GM18858 (cell line): ENCODE results near the gene RBM44.

Experiments used
- ATAC-seq: cut with Tn5 transposase; IDR thresholded peaks from one replicate; pipeline ENCODE4 v1.9.1; 2021; ENCODE audit not compliant: unreplicated experiment

Gene RBM44

DNA sequence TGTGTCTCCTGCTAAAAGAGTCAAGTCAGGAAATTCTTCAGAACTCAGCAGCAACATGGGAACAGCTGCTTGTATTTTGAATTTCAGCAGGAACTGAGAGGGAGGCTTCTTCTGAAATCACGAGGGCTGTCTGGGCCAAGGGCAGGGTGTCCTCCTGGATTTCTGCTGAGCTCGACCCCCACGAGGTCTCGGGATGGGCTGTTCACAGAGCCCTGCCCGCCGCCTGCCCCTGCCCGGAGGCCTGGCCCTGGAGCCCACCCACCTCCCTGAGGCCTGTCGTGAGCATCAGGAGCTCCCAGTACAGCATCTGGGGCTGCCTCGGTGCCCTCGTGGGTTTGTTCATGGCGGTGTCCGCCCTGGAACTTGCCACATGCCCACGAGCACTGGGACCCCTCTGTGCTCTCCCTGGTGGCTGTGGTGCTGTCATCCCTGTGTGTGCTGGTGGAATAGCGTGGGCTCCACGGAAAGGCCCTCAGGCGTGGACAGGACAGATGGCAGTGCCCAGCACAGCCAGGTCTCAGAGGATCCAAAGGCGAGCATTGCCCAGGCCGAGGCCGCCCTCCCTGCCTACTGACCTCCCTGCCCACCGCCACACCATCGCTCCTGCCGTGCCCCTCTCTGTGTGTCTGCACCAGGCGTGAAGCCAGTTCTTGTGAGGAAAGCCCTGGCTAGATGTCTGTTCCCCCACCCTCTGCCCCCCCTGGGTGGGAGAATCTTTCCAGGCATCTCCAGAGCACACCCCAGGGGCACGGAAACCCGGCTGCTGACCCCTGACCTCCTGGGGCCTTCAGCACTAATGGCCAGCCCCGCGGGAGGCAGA, 86.7 kb downstream of the RBM44 start:
- no peak for ATAC-seq

DNA sequence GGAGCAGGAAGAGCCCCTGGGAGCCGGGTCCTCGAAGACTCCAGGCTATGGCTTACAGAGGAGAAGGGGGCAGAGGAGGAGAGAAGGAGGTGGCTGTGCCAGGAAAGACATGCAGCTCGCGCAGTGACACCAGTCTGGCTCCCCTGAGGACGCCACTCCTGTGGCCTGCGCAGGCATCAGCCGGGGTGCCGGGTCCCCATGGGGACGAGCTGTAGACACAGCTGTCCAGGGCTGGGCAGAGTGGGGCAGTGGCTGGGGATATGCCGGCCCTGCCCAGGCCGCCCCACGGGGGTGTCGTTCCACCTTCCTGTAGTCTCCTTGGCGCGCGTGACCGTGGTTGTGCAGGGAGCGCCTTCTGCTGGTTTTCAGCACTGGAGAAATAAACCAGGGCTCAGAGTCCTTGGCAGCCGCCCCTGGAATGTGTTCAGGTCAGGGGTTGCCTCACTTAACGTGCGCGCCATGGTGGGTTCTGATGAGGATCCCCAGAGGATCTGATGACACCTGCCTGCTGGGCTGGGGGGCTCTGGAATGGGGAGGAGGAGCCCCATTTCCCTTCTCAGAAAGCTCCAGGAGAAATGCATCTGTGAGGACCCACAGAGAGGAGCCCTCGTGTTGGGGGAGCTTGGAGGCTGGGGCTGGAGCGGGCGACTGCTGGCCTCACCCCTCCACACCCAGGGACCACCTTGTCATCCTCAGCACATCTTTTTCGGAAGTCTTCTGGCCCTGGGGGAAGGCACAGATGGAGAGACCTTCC, 87.5 kb downstream of the RBM44 start:
- ATAC-seq, result no peak

DNA sequence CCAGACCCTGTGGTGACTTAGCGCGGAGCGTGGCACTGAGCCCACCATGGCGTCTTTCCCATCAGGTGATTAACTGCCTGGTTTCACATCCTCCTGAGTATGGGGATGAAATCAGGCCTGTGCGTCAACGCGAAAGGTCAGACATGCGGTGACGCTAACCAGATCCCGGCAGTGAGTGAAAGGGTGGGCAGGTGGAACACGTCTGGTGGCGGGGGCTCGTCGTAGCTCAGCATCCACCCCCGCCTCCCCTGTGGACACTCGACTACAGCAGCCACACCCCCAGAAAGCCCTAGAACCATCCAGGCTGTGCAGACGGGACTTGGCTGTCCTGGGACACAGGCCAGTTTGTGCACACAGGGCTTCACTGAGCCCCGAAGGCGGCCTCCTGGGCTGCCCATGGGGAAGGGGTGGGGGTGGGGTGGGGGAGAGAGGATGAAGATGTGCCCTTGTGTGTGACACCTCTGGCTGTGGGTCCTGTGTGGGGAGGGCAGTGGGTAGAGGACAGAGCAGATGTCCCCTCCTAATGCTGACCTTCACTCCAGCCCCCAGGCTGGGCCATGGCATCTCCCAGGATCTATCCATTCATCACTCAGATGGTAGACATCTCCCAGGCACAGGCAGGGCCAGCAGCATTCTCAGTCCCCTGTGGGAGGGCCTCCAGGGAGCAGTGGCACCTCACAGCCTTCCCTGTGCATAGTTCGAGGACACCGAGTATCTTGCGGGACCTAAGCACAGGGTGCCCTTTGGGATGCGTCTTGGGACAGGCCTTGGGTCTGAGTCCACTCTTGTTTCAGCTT, 88.3 kb downstream of the RBM44 start:
- no peak for ATAC-seq

DNA sequence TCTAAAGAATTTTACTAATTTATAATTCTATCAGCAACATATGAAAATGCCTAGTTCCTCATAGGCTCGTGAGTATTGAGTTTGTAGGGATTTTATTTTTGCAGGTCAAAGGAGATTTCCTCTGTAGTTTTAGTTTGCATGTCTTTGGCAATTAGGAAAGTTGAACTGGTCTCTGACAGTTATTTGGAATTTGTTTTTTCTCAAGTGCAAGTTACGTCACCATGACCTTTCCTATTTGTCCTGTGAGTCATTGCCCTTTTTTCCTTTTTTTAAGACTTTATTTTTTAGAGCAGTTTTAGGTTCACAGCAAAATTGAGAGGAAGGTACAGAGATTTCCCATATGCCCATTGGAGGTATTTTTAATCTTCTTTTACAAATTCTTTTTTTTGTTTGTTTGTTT, 89.8 kb downstream of the RBM44 start:
- ATAC-seq, result no peak

DNA sequence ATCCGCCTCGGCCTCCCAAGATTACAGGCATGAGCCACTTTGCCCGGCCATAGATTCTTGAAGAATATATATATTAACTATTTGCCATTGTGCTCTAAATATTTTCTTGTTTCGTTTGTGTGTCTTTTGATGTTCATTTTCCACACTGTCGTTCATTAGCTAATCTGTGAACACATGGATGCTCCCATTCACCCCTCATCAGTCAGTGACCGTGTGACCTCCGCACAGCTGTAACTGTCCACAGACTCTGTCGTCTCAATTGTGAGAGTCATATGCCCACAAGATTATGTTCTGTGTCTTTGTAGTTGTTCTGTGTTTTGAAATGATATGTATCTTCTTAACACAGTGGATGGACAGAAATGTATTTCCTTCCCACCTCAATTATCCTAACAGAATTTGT, 90.4 kb downstream of the RBM44 start:
- no peak for ATAC-seq

DNA sequence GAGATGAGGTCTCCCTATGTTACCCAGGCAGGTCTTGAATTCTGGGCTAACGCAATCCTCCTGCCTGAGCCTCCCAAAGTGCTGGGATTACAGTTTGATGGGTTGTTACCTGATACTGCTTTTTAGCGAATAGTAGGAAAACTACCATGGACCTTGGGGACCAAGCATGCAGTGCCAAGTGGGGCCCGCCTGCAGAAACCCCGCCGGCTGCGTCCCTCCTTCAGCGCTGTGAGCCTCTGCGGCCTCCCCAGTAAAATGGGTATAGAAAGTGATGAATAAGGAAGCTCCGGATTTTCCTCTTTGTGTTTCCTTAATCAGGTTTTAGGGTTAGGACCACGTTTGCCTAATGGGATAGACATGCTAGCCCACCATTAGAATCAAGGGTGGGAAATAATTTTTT, 91.2 kb downstream of the RBM44 start:
- no peak for ATAC-seq
